Panc1 (cell line): ENCODE results near the gene SH3D19. TPM values are rescaled to one million over a fixed set of nuclear protein-coding genes. Genes with fewer than 3 reads are reported as not detected.

Experiments used
- ATAC-seq: fragments of 200-7000 bp; cut with Tn5 transposase; 2 replicates; pipeline ENCODE4 v1.9.1; 2020; ENCODE audit warnings: mild to moderate bottlenecking, moderate library complexity
- BruUV-seq: library from RNA; stranded (reverse); fragments of 400-500 nt; replicated peaks from 2 replicates; lab custom pipeline; 2021; lab: Mats Ljungman, UMichigan
- CTCF ChIA-PET: fragments of 300-600 bp; sonication (Branson Sonifier 250); formaldehyde crosslinking; loops from one replicate; lab custom pipeline; 2022; ENCODE audit warnings: antibody characterized with exemption; lab: Charles Lee
- POLR2A ChIA-PET: fragments of 300-600 bp; sonication (Branson Sonifier 250); formaldehyde crosslinking; loops from one replicate; lab custom pipeline; 2022; ENCODE audit warnings: antibody characterized with exemption; lab: Charles Lee
- DNase-seq: peaks from one replicate; pipeline ENCODE4 v3.0.0-alpha.2; 2010; ENCODE audit warnings: low read depth, low spot score
- H3K27ac ChIP-seq: 2 replicates; pipeline ENCODE4 v1.5.1; 2011; ENCODE audit warnings: mild to moderate bottlenecking, low read length, inconsistent platforms
- H3K27me3 ChIP-seq: fragments of 200-500 bp; sonication (Bioruptor generic); 2 replicates; pipeline ENCODE4 v1.6.0; 2014; ENCODE audit warnings: low read length, inconsistent platforms; ENCODE audit not compliant: control insufficient read depth, insufficient read depth
- H3K36me3 ChIP-seq: fragments of 200-500 bp; sonication (Bioruptor generic); 2 replicates; pipeline ENCODE4 v1.5.1; 2014; ENCODE audit warnings: inconsistent platforms, mild to moderate bottlenecking, low read length, moderate library complexity; ENCODE audit not compliant: control insufficient read depth, insufficient read depth
- H3K4me1 ChIP-seq: 2 replicates; pipeline ENCODE4 v1.5.1; 2011; ENCODE audit warnings: inconsistent platforms, mild to moderate bottlenecking, low read length, moderate library complexity; ENCODE audit not compliant: control insufficient read depth, insufficient read depth
- H3K4me3 ChIP-seq, 2 experiments: 2 replicates each; pipeline ENCODE4 v1.5.1; 2011 to 2012; ENCODE audit warnings: low read depth in 2 of 2, low read length in 2 of 2, mild to moderate bottlenecking in 2 of 2, inconsistent platforms in 1 of 2, moderate library complexity in 1 of 2
- H3K9me3 ChIP-seq: fragments of 200-500 bp; sonication (Bioruptor generic); 2 replicates; pipeline ENCODE4 v1.5.1; 2014; ENCODE audit warnings: low read depth, mild to moderate bottlenecking, inconsistent platforms, low read length, moderate library complexity; ENCODE audit not compliant: control insufficient read depth, insufficient read depth
- POLR2AphosphoS5 ChIP-seq: IDR thresholded peaks from 2 replicates; pipeline ENCODE4 v1.6.1; 2012; ENCODE audit warnings: mild to moderate bottlenecking, low read depth, low read length, moderate library complexity
- SIN3A ChIP-seq: IDR thresholded peaks from 2 replicates; pipeline ENCODE4 v1.6.1; 2012; ENCODE audit warnings: low read depth, mild to moderate bottlenecking, low read length, moderate library complexity, borderline replicate concordance; ENCODE audit not compliant: insufficient read depth
- TCF7L2 ChIP-seq: IDR thresholded peaks from 2 replicates; pipeline ENCODE4 v1.6.1; 2011; ENCODE audit warnings: mild to moderate bottlenecking, low read depth, low read length, inconsistent platforms
- in situ Hi-C: cut with HindIII; loops from 2 replicates; pipeline ENCODE4 v1.10.0; 2016; ENCODE audit warnings: low sequenced_read_pairs, low pct_unique_long_range_greater_than_20kb
- intact Hi-C: fragments of 100-400 bp; cut with micrococcal nuclease; formaldehyde crosslinking; loops from one replicate; pipeline ENCODE4 v1.10.0; 2022; ENCODE audit not compliant: unreplicated experiment
- total RNA-seq: library from RNA; stranded (reverse); gene quantifications from one replicate; pipeline ENCODE4 v1.2.1, GENCODE V29; 2021; ENCODE audit not compliant: unreplicated experiment
- TF ChIP-seq, protein P1 (sequence below): fragments of 450-650 bp; IDR thresholded peaks from 2 replicates; pipeline ENCODE4 v1.5.1; 2017; ENCODE audit warnings: mild to moderate bottlenecking
- TF ChIP-seq, protein P2 (sequence below), 2 experiments: IDR thresholded peaks; 2 replicates each; pipeline ENCODE4 v1.6.1; 2011 to 2012; ENCODE audit warnings: low read depth in 2 of 2, control low read depth in 1 of 2, low read length in 1 of 2, mild to moderate bottlenecking in 1 of 2, moderate library complexity in 1 of 2; ENCODE audit not compliant: insufficient read depth in 1 of 2

The SH3D19 gene
- total RNA-seq, 1 experiment from 2014 or later = 19.8 TPM

DNA sequence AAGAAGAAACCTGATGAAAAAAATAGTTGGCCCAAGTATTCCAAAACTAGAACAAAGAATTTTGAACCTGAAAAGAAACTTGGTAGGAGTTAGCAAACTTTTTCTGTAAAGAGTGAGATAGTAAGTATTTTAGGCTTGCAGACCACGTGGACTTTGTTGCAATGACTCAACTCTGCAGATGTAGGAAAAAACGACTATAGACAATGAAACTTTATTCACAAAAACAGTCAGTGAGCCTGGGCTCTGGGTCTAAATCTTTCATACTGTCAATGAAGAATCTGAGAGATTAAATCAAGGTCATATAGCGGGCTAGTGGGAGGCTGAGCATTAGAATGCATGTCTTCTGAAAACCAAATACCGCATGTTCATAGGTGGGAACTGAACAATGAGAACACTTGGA is 23.0 kb downstream of the SH3D19 start:
- intact Hi-C loops (no loop called here), in situ Hi-C loops (no loop called here)
- CTCF ChIA-PET = no interaction called here
- TF ChIP-seq SIN3A (no peak), TCF7L2 (no peak), POLR2AphosphoS5 (no peak)
- TF ChIP-seq, protein P1, sequence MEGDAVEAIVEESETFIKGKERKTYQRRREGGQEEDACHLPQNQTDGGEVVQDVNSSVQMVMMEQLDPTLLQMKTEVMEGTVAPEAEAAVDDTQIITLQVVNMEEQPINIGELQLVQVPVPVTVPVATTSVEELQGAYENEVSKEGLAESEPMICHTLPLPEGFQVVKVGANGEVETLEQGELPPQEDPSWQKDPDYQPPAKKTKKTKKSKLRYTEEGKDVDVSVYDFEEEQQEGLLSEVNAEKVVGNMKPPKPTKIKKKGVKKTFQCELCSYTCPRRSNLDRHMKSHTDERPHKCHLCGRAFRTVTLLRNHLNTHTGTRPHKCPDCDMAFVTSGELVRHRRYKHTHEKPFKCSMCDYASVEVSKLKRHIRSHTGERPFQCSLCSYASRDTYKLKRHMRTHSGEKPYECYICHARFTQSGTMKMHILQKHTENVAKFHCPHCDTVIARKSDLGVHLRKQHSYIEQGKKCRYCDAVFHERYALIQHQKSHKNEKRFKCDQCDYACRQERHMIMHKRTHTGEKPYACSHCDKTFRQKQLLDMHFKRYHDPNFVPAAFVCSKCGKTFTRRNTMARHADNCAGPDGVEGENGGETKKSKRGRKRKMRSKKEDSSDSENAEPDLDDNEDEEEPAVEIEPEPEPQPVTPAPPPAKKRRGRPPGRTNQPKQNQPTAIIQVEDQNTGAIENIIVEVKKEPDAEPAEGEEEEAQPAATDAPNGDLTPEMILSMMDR = no peak
- TF ChIP-seq, protein P2, sequence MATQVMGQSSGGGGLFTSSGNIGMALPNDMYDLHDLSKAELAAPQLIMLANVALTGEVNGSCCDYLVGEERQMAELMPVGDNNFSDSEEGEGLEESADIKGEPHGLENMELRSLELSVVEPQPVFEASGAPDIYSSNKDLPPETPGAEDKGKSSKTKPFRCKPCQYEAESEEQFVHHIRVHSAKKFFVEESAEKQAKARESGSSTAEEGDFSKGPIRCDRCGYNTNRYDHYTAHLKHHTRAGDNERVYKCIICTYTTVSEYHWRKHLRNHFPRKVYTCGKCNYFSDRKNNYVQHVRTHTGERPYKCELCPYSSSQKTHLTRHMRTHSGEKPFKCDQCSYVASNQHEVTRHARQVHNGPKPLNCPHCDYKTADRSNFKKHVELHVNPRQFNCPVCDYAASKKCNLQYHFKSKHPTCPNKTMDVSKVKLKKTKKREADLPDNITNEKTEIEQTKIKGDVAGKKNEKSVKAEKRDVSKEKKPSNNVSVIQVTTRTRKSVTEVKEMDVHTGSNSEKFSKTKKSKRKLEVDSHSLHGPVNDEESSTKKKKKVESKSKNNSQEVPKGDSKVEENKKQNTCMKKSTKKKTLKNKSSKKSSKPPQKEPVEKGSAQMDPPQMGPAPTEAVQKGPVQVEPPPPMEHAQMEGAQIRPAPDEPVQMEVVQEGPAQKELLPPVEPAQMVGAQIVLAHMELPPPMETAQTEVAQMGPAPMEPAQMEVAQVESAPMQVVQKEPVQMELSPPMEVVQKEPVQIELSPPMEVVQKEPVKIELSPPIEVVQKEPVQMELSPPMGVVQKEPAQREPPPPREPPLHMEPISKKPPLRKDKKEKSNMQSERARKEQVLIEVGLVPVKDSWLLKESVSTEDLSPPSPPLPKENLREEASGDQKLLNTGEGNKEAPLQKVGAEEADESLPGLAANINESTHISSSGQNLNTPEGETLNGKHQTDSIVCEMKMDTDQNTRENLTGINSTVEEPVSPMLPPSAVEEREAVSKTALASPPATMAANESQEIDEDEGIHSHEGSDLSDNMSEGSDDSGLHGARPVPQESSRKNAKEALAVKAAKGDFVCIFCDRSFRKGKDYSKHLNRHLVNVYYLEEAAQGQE (IDR thresholded peaks at IDR 0.05; ENCODE audit: insufficient read depth in 1 of 2, low read depth in 2 of 2, low read length in 1 of 2) = no peak
- H3K27me3 ChIP-seq = no peaks in the 10 kb centered on the region
- no peak overlapping the region for H3K27ac ChIP-seq
- POLR2A ChIA-PET = no interaction called here
- no peaks in the 10 kb centered on the region for H3K4me1 ChIP-seq
- no peak overlapping the region for H3K4me3 ChIP-seq
- no peaks in the 10 kb centered on the region for H3K36me3 ChIP-seq
- H3K9me3 ChIP-seq = no peaks in the 10 kb centered on the region
- ATAC-seq (no peak), DNase-seq (no peak)
- BruUV-seq = no TSS peak

- intact Hi-C loops = no loop called here
- Histone ChIP-seq H3K27me3 (no peaks in the 10 kb centered on the region), H3K9me3 (no peaks in the 10 kb centered on the region), H3K27ac (no peak overlapping the region), H3K36me3 (no peaks in the 10 kb centered on the region), H3K4me1 (0 out of 2 replicates have a peak, but pooled peaks cover 2% of the 10 kb centered on the region), H3K4me3 (no peak overlapping the region)
- TF ChIP-seq POLR2AphosphoS5 = no peak
- TF ChIP-seq, protein P1 = no peak
- TF ChIP-seq, protein P2 (IDR thresholded peaks at IDR 0.05; ENCODE audit: insufficient read depth in 1 of 2, low read depth in 2 of 2, low read length in 1 of 2) = no peak
- no peak for TF ChIP-seq TCF7L2
- TF ChIP-seq SIN3A = no peak
- ATAC-seq (no peak), DNase-seq (no peak)
- ChIA-PET CTCF (no interaction called here), POLR2A (no interaction called here)
- in situ Hi-C loops = no loop called here
- no TSS peak for BruUV-seq
Observed at GRCh38 chr4:151297170-151297569, 28.2 kb downstream of the SH3D19 start.
